ENCODE data around the gene SH3RF3.

Gene SH3RF3

DNA sequence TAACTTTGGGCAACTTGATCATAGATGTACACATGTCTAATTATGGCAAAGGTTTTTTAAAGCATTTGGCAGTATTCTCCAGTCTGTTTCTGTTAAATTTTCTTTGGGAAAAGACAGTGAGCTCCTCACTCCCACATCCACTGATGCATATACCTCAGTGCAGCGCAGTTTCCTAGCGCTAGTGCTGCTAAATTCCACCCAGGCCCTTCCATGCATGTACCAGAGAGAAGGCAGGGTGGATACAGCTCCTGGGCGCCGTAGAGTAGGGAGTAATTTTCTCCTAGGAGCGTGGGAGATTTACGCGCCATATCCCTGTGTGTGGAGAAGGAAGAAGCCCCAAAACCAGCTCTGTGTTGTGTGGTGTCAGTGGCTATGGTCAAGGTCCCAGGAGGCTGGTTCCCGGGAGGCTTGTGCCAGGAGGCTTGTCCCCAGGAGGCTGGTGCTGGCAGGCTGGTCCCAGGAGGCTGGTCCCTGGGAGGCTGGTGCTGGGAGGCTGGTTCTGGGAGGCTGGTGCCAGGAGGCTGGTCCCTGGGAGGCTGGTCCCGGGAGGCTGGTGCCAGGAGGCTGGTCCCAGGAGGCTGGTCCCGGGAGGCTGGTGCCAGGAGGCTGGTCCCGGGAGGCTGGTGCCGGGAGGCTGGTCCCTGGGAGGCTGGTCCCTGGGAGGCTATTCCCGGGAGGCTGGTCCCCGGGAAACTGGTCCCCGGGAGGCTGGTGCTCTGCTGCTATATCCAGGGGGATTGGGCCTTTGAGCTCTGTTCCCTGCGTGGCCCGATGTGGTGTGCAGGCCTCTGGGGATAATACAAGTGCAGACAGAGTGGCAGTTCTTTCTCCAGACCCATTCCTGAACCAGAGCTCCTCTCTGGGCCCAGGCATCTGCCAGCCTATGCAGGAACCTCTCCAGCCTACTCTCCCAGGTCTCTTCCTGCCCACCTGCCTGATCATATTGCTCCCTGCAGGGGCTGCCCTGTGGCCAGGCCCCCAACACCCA lies 323.6 kb downstream of the SH3RF3 start:
- DNase-seq (ENCODE audit: low read depth, low spot score) = no peak

DNA sequence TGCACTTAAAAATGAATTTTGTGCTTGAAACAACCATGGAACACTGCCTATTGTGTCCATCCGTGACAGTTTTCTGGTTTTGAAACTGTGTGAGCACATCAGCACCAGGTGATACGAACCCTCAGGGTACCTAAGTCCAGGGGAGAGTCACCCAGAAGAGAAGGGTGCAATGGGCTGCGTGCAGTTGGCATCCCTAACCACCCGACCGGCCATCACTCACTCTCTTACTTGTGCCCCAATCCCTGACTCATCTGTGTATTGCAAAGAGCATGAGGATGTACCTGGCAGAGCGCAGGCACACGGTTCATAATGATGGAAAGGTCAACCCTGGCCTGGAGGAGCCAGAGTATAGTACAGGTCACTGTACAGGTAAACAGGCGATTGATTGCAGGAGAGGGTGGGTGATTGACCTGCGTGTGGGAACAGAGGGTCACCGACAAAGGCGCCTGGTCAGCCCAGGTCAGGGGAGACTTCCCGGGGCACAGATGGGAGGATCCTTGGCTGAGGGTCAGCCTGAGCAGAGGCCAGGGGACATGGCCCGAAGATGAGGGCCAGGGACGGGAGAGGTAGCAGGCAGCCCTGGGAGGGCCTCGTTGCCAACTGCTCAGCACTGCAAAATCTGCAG lies 324.5 kb downstream of the SH3RF3 start:
- DNase-seq (ENCODE audit: low read depth, low spot score) = no peak

DNA sequence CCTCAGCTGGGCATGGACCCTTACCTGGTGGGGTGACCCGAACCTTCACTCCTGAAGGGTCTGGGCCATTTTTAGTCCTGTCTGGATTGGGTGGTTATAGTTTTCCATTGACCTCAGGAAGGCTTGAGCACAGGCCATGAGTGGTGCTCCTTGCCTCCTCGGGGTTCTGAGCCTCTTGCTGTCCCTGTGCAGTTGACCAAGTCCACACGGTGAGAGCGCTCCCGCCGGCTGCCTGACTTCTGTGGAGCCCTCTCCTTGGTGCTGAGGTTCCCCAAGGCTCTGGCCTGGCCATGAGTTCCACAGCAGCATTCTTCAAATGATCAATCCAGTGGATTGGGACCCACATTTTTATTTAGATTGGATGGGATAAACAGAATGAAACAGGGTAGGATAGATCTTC lies 325.3 kb downstream of the SH3RF3 start:
- no peak for DNase-seq (ENCODE audit: low read depth, low spot score)

DNA sequence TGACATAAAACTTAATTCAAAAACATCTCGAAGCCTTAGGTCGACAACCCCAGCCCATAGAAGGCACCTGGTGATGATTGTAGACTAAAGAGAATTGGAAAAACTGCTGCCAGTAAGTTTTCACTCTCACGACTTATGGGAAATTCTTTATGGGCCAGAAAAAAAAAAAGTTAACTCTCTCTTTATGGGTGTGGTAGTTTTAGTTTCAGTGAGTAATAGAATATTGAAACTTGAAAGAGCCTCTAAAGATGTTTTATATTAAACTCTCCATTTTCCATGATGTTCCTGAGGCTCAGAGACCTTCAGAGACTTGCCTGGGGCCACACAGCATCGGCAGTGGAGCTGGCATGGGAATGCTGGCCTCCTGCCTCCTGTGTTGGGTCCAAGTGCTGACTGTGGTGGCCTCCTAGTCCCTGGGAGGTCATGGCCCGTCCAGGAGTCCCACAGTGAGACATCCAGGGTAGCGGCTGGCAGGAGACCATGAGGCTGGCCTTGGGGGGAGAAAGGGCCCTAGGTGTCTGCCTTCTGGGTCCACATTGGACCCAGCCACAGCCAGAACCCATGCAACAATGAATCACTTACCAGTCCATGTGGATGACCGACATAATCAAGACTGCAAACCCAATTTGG lies 325.9 kb downstream of the SH3RF3 start:
- DNase-seq (ENCODE audit: low read depth, low spot score) = no peak

DNA sequence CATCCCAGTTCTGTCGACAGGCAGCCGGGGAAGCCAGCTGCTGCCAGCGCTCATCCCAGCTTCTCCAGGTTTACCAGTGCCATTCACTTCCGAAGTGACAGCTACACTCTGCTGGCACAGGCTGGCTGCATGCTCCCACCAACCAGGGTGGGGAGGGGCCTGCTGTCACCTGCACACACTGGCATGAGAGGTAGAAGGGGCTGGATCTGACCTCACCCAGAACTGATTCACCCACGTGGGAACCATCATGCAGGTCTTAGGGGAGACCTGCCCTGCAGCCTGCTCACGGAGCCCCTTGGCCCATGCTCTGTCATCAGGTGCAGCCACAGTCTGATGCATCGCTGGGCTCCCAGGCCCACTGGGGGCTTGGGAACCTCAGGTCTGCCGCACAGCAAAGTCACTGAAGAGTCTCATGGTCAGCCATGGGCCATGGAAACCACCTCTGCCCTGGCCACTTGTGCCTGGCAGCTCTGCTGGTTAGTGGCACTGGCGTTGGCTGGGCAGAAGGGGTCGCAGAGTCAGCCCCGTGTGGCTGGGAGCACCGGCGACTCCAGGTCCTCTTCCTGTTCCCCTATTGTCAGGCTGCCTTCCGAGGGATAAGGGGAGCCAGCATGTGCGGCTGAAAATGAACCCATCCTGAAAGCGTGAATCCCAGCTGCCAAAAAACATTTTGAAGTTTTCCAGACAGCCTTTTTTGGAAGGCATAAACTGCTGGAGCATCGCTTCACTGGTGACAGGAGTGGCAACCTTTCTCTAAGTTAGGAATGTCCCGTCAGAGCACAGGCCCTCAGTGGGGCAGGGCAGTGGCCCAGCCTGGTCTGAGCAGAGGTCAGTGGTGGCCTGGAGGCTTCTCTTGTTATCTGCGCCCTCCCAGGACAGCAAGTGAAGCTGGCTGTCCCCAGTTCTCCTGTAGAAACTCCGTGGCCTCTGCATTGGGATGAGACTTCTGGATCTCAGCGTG lies 327.0 kb downstream of the SH3RF3 start:
- DNase-seq (ENCODE audit: low read depth, low spot score) = no peak

DNA sequence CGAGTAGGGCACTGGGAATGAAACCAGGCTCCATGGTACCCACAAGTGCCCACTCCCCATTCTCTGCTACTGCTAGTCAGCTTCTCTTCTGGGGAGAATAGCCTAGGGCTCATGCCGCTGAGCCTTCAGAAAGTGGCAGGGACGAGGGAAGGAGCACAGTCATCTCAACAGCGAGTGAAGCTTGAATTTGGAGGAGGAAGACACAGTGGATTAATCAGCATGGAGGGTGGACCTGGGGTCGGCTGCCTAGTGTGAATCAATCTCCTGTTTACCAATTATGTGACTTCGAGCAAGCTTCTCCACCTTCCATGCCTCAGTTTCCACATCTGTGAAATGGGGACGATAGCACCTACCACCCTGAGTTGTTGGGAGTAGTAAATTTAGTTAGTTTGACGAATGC lies 327.8 kb downstream of the SH3RF3 start:
- DNase-seq (ENCODE audit: low read depth, low spot score) = no peak

DNA sequence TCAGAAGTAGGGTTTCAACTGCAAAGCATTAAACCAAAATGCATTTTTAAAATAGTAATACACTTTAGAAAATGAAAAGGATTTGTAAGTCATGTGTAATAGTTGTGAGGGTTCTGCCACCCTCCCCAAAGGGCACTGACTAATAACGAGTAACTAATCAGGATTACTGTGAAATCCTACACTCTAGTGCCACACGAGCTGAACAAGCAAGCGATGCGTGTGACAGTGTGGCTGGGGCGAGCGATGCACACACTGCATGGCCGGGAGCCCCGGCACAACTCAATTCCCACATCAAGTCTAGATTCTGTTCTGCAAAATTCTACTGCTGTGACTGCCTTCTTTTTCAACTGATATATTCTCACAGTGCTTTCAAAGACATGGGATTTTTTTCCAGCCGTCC lies 328.4 kb downstream of the SH3RF3 start:
- DNase-seq (ENCODE audit: low read depth, low spot score) = no peak

DNA sequence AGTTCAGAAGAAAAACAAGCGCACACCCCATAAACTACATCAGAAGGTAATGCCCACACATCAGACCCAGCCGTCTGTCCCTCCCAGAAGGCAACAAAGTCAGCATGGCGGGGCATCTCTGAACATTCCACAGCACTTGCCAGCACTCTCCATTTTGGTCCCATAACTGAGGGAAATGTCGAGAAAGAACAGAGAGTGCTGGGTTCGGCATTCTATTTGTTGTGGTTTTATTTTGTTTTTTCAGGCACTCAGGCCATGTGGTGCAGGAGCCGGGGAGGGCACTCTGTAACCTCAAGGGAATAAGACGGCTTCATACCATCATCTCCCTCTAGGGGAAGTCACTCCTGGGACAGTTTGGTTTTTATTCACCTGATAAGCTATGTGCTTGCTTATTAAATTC lies 328.8 kb downstream of the SH3RF3 start:
- no peak for DNase-seq (ENCODE audit: low read depth, low spot score)

DNA sequence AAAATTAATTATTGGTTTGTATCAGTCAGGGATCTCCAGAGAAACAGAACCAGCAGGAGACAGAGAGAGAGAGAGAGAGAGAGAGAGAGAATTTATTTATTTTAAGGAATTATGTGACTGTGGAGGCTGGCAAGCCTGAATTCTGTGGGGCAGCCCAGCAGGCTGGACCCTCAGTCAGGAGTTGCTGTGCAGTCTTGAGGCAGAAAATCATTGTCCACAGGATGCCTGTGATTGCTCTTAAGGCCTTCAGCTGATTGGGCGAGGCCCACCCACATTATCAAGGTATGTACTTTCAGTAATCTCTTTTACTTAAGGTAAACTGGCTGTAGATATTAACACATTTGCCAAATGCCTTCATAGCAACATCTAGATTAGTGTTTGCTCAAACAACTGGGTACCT lies 329.5 kb downstream of the SH3RF3 start:
- DNase-seq (ENCODE audit: low read depth, low spot score) = no peak

DNA sequence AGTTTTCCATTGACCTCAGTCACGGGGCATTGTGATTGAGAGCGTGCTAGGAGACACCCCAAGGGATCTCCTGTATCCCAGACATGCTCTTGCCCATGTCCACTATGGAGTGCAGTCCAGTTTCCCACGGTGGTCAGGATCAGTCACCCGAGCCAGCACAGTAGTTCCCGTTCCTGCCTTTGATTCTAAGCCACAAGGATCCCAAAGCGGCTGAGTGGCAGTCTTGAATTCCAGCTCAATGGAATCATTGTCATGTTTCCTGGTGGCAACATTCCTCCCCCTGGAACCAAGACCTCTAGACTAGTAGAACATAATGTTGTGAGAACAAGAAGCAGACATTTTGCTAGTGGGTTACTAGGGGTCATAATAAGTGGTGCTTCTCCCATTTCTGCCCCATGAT lies 330.5 kb downstream of the SH3RF3 start:
- DNase-seq (ENCODE audit: low read depth, low spot score) = no peak

DNA sequence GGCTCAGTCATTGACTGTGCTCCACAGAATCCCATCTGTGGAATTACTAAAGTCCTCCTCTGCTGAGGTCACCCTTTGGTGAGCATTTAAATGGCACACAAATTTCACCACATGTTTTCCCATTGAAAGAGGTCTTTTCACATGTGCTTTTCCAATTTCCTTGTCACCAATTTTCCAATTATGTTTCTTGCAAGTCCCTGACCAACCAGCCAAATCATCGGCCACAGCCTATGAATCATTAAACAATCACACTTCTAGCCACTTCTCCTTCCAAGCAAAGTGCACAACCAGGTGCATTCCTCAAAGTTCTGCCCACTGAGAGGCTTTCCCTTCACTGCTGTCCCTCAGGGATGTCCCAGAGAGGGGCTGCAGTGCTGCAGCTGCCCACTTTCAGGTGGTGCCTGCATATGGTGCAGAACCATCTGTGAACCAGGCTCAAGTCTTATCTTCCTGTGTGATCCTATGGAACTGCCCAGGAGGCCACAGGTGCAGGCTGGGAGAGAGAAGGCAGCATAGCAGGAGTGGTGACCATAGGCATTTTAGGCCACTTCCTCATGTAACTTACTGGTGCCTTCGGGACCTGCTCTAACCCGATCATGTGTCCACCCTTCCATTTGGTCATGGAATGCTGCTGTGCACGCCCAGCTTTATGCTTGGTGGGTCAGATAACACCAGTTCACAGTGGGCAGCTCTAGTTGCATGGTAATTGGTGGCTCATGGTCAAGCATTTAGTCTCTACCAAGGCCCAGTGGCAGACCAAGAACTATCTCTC lies 331.7 kb downstream of the SH3RF3 start:
- DNase-seq (ENCODE audit: low read depth, low spot score) = no peak

DNA sequence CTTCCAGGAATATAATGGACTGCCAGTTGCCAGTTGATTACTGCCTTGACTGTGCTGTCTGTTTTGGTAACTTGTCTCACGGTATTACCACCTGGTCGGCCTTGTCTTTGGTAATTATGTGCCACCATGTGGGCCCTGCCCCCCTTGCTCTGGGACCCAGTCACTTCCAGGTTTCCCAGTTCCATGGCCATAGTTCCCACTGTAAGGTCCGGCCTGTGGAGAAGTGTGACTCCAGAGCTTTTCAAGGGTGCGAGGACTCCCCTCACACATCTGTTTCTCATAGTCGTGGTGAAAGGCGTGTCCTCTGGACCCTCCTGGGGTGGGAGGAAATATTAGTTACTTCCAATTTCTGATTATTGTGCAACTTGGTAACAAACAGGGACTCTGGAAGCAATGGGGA lies 334.2 kb downstream of the SH3RF3 start:
- DNase-seq (ENCODE audit: low read depth, low spot score) = no peak

DNA sequence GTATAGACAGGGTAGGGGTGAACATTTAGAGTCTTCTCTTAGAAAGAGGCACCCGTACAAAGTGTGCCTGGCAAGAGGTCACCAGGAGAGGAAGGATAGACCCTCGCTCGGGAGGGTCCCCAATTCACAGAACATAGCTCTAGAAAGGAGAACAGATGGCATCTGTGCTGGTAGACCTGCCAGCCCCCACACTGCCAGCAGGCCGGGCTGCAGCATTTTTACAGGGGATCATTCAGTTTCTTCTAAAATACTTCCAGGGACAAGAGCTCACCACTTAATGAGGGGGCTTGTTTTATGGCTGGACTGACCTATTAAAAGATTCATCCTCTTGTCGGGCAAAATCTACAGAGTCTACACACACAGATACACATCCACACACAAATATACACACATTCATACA lies 334.9 kb downstream of the SH3RF3 start:
- DNase-seq (ENCODE audit: low read depth, low spot score) = no peak

DNA sequence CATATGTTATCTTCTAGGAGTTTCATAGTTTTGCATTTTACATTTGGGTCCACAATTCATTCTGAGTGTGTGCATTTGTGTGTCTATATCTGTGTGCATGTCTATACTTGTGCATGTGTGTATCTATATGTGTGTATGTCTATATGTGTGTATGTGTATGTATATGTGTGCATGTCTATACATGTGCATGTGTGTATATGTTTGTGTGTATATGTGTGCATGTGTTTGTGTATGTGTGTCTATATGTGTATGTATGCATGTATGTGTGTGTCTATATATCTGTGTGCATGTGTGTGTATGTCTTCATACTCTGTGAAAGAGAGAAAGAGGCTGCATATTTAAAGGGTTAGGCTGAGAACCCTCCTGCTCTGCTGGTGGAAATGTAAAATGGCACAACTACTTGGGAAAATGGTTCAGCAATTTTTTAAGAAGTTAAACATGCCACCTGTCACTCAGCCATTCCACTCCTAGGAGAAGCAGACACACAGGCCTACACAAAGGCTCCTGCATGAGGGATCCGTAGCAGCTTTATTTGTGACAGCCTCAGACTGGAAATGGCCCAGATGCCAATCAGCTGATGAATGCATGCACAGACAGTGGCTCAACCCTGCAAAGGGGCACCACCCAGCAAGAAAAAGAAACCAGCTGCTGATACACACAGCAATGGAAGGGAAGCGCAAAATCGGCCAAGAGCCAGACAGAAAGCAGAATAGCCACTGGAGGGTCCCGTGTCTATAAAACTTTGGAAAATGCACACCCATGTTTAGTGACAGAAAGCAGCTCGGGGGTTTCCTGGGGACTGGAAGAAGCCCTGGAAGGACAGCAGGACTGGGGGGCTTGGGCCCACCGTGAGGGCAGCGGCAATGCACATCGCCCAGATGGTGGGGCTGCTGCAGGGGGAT lies 337.9 kb downstream of the SH3RF3 start:
- no peak for DNase-seq (ENCODE audit: low read depth, low spot score)

DNA sequence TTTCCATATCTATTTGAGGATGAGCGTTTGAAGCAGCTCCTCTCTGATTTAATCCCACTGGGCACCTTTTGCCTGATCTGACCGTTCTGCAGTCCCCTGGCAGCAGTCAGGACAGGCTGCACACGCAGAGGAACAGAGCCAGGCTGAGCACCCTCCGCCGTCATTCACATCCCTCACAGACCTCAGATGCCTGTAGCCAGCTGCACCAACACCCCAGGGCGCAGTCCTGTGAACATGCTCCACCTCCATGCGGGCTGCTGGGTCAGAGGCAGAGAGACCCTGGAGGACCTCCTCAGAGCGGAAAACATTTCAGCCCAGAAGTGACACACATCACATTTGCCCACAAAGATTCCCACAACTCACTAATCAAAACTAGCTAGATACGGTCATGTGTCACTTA lies 338.7 kb downstream of the SH3RF3 start:
- DNase-seq (ENCODE audit: low read depth, low spot score) = no peak

DNA sequence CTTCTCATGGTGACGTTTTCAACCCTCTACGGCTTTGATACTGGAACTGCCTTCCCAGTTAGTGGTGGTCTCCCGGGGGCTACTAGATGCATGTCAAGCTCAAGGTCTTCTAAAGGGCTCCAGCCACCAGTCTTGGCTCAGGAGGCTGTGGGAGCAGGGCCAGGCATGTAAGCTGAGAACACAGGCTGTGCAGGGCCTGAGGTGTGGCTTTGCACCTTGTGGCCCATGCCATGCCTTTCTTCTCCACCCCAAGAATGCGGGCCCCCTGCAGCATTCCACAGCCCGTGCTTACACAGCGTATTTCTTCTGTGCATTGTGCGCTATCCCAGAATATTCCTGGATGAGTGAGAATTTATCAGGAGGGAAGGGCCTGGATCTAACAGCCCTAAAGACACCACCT lies 339.9 kb downstream of the SH3RF3 start:
- no peak for DNase-seq (ENCODE audit: low read depth, low spot score)

DNA sequence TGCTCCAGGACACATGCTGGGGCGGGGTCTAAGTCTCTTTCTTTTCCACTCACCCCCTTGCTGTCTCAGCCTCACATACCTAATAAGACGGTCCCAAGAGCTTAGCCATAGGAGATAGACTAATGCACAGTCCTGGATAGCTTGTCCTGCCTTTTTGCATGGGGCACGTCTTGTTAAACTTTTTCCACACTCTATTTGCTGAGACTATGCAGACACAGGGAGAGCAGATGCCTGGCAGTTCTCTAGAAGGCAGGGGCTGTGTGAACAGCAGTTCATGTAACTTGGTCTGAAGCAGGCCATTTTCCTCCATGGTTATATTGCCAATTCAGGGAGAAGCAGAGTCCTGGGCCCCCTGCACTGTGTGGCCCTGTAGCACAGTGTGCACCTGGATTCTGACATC lies 342.7 kb downstream of the SH3RF3 start:
- DNase-seq (ENCODE audit: low read depth, low spot score) = no peak

DNA sequence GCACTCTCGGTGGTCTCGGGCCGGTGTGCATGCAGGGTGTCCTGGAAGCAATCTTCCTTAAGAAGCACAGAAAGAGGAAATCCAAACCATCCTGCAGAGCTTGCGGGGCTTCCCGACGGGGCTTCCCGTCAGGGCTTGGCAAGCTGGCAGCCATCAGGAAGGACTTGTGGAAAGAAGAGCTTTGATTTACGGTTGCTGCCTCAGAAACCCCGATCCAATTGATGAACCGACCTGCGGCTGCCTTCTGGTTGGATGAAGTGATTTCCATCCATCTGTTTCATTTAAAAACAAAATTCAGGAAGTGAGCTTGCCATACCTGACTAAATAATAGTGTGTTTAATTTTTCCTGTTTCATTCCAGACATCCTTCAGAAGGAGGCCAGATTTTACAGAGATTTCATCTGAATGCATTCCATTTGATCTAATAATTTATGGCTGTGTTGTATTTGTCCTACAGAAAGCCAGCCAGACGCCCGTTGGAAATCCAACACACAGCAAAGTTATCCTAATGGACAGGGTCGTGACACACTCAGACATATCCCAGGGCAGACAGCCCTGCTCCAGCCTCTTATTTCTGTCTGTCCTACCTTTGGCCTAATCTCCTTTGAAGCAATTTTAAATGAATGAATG lies 343.4 kb downstream of the SH3RF3 start:
- DNase-seq (ENCODE audit: low read depth, low spot score) = no peak

DNA sequence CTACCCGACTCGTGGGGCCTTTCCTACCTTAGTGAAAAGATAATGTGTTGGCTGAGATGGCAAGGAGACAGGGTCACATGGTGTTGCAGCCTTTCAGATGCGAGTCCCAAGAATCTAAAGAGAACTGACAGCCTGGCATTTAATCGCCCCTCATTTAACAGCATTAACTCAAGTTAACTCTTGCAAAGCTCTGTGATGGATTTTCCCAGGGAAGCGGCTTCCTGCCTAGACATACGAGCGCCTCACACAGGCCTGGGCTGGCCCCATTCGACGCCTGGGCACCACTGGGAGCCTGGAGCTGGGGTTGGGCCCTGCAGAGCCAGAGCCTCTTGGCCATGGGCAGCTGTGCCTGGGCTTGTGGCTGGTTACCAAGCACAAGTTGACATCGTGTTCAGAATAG lies 344.0 kb downstream of the SH3RF3 start:
- DNase-seq (ENCODE audit: low read depth, low spot score) = no peak
